Lung microvascular endothelial cell (primary cell): ENCODE results near the gene DNAH8. TPM values are rescaled to one million over a fixed set of nuclear protein-coding genes. Genes with fewer than 3 reads are reported as not detected.

Experiments
- DNase-seq, 2 donors: peaks; one replicate each; pipeline versions ENCODE4 v3.0.0 to v3.0.0-alpha.2; 2010; ENCODE audit warnings: low read depth in 2 of 2
- total RNA-seq: library from RNA; depleted of rRNA; stranded (reverse); fragments of >200 nt; gene quantifications from 2 replicates; pipeline ENCODE4 v1.2.1, GENCODE V29; 2014

DNAH8 gene, protein sequence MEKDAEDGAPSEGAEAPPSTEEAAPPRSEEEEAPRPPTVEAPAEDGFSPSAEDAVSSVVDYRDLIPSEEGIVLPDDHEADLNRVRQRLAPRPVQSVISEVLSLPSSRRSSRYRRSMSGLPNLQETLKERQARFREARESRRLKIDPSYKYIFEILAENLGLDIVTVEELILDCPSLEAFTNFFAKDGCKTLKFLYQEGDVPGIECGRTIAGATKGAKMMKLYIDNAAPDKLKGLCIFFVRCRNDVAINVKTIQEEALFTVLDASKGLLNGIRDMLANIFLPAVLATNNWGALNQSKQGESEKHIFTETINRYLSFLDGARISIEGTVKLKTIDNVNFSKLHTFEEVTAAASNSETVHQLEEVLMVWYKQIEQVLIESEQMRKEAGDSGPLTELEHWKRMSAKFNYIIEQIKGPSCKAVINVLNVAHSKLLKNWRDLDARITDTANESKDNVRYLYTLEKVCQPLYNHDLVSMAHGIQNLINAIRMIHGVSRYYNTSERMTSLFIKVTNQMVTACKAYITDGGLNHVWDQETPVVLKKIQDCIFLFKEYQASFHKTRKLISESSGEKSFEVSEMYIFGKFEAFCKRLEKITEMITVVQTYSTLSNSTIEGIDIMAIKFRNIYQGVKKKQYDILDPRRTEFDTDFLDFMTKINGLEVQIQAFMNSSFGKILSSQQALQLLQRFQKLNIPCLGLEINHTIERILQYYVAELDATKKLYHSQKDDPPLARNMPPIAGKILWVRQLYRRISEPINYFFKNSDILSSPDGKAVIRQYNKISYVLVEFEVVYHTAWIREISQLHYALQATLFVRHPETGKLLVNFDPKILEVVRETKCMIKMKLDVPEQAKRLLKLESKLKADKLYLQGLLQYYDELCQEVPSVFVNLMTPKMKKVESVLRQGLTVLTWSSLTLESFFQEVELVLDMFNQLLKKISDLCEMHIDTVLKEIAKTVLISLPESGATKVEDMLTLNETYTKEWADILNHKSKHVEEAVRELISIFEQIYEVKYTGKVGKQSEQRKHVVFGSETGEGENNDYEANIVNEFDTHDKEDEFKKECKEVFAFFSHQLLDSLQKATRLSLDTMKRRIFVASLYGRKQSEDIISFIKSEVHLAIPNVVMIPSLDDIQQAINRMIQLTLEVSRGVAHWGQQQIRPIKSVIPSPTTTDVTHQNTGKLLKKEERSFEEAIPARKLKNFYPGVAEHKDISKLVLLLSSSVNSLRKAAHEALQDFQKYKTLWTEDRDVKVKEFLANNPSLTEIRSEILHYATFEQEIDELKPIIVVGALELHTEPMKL (N-terminal part only)
- total RNA-seq: under 0.01 TPM in 1 of 2 replicates, not detected in the other

DNA sequence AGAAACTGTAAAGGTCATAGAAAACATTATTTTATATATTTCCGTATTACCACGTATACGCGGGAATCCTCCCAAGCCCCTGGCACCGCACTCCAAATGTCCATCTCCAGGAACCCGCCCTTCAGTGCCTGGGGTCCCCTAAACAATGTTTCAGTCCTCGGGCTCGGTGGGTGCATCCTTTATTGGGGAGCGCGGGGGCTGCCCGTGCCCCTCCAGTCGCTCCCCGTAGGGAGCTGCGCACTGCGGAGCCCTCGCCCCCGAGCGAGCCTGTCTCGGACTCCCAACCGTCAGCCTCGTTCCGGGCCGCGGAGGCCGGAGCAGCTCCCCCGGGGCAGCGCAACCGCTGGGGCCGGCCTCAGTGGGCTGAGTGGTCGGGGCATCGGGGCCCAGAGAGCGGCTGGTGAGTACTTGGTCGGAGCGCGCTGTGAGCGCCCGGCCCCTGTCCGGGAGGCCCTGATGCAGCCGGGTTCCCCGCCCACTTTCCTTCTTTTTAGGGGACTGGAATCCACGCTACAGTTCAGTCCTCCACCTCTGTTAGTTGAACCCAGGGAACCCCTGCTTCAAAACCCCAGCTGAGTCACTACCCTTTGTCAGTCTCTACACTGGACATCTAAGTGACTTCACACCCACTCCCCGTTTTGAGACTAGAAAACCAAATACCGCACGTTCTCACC is at the start of gene DNAH8:
TSS of gene DNAH8 (plus strand) at position 296 of the 674 bp plus-strand sequence. CDS start 7,499 bp downstream, outside the sequence.
- peak; percentile 9 to 22 for DNase-seq

DNA sequence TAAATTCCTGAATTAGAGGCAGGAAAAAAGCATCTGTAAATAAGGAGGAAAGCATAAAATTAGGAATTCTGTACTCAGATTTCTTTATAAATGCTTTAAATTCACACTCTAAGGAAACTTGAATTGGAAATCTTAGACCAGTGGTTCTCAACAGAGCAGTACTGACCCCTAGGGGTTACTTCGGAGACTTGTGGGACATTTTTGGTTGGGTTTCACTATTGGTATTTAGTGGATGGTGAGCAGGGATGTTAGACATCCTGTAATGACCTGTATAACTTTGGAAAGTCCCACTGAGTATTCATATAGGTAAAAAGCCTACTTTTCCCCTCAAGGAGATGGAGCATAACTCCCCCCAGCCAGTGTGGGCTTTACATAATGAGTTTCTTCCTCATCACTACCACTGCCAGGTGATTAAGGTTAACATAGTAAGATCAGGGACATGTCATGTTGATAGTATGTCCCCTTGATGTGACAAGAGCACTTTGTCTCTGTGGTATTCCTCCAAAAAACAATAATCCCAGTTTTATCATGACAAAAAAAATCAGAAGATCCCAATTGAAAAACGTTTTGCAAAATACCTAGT is 43.1 kb upstream of the DNAH8 start:
- peak; percentile 58 to 79 for DNase-seq

DNA sequence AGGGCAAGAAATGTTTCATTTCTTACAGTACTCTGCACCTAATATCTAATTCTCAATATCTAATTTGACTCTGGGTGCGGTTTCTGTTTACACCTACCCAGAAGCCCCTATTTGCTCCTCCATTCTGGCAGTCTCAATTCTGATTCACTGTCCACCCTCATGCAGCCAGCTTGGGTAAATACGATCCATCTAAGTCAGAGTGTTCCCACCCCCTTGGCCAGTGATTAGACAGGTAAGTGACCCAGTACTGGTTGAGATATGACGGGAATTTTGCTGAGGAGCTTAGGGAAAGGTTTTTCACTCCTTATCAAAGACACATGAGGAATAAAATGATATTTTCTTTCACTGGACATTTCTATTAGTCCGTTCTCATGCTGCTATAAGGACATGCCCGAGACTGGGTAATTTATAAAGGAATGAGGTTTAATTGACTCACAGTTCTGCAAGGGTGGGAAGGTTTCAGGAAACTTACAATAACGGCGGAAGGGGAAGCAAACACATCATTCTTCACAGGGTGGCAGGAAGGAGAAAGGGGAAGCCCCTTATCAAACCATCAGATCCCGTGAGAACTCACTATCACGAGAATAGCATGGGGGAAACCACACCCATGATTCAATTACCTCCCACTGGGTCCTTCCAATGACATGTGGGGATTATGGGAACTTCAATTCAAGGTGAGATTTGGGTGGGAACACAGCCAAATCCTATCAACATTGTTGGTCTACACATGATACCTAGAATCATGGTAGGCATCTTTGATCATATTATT is 41.5 kb upstream of the DNAH8 start:
- peak; percentile 23 to 77 for DNase-seq

DNA sequence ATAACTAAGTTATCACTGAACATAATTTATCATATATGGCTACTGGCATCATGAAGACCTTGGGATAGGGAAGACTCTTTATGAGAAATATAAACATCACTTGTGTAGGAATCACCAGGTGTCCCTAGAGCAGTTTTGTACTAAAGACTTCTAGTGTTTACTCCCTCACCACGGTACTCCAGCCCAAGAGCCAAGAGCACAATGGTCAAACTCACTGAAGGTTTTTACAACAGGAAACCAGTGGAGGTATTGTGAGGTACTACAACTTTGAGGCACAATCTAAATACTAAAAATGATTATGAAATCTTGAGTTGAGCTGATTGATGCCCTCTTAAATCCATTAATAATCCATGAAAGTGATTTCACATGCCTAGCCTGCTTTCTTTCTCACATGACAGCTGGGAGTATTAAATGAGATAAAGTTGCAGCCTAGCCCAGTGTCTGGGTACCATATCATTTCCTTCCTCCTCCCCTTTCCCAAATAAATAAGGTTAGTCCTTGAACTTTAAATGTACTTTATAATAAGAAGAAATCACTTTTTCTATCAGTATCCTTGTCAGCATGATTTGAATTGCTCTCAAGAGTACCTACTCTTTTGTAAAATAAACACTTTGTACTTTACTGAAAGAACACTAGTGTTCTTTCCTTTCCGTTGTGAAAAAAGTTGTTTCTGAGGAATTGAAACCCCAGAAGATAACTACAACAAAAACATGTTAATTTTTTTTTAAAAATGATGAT is 38.7 kb upstream of the DNAH8 start:
- DNase-seq: peak in 1 of 2 donors; percentile 6

DNA sequence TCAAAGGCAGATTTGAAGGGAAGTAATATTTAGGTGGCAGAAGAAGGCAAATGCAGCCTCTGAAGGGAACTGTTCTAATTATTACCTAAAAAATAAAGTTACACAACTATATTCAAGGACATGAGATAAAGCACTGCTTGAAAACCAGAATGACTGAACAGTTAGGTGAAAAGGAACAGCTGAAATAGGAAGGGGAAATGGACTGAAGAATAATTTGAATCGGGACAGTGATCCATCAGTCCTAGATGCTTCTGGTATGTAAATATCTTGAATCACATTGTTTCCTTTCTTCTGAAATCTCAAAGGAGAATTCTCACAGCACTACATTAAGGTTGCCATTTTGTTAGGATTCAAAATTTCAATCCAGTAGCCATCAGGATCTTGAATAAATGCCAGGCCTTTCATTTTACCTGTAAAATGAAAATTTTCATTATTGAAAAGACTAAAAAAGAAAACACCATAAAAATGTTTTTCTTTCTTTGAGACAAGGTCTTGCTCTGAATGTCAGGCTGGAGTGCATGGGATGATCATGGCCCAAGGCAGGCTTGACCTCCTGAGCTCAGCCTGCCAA is 38.1 kb upstream of the DNAH8 start:
- peak in 1 of 2 donors; percentile 2 for DNase-seq

DNA sequence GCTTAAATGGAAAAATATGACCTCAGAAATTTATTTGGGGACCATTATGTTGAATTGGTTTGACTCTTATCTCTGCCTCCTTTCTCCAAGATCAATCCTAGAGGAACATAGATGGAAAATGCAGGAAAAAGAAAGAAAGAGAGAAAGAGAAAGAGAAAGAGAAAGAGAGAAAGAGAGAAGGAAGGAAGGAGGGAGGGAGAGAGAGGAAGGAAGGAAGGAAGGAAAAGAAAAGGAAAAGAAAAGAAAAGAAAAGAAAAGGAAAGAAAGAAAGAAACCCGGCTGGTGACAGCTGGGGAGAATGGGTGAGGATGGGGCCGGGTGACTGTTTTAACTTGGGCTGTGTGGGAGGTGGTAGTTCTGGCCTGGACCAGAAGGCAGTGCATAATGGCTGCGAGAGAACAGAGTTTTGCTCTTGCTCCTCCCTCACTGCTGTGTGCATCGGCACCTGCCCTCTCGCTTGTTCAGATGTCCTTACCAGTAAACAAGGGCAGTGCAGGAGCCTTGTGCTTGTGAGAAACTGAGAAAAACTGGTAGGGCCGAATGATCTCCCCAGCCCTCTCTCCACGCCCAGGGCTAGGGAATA is 36.8 kb upstream of the DNAH8 start:
- no peak for DNase-seq

DNA sequence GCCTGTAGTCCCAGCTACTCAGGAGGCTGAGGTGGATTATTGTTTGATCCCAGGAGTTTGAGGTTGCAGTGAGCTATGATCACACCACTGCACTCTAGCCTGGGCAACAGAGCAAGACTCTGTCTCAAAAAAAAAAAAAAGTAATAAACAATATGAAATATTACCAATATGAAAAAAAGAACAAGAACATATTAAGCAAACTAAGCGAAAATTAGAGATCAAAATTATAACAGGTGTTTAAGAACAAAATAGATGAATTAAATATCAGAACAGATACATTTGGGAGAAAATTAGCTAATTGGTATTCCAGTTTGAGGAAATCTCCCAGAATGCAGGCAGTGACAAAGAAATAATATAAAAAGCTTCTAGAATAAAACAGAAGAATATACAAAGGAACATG is 35.4 kb upstream of the DNAH8 start:
- DNase-seq: no peak

DNA sequence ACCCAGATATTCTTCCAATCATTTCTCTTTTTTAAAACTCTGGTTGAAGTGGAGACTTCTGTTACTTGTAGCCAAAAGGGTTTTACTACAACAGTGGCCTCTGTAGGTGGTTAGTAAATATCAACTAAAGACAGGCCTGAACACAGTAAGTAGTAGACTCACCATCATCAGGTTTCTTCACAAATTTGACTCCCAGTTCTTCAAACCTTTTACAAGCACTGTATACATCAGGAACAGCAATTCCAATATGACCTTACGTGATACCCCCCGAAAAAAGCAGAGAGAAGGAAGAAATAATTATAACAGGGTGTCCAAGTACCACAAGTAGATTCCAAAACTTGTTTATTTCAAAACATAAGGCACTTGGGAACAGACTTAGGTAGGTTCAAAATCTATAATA is 33.3 kb upstream of the DNAH8 start:
- no peak for DNase-seq

DNA sequence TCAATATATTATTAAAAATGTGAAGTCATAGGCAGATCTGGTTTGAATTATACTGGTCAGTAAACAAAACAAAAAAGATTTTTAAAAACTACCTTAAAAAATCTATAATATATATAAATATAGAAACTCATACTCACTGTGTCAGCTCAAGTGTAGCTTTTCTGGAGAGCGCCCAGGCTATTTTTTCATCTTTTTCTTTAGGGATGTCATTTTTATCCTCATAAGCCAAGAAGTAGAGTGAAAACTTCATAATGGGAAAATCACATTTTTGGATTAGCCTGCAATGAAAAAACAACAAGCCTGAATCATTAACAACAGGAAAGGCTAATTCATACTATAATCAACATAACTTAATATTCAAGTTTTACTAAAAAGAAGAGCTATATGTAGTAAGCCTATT is 30.9 kb upstream of the DNAH8 start:
- DNase-seq: no peak

DNA sequence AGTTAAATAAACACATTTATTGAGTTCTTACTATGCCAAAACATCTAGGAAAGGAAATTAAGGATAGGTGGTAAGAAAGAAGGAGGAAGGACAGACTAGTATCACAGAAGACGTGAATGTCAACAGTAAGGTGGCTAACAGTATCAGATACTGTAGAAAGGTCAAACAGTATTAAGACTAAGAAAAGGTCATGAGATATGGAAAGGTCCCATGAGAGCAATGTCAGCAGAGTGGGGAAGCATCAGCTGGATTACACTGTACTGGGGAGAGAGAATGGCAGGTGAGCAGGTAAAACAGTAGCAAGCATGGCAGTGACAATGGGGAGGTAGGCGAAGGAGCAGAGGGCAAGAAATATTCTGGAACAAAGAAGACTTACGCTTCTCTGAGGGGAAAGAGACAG is 30.2 kb upstream of the DNAH8 start:
- no peak for DNase-seq

DNA sequence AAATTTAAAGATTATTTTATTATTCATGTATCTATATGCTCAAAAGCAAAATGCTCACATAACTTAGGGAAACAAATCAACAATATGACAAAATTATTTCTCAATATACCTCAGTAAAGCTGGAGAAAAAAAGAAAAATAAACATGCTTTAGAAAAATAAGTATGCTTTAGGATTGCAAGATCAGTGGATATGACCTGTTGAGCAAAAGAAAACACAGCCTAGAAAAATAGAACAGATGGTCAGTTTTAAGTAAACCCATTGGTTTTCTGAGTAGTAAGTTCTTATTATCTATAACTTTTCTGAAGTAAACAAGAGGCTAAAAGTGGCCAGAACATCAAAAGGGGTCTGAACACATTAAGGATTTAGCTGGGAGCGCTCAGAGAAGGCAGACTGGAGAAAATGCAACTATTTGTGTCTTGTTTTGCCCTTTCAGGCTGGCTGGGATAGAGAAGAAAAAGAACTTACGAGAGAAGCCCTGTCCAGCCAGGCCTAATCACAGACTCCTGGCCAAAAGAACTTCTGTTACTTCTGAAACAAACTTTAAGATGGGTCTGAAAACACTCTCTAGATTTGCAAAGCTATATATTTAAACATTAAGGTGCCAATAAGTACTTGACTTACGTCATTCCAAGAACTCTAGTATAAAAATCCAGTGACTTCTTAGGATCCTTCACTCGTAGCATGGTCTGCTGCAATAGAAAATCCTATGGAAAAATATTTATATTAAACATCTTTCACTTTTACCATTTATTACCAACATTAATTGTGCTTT is 28.7 kb upstream of the DNAH8 start:
- no peak for DNase-seq

DNA sequence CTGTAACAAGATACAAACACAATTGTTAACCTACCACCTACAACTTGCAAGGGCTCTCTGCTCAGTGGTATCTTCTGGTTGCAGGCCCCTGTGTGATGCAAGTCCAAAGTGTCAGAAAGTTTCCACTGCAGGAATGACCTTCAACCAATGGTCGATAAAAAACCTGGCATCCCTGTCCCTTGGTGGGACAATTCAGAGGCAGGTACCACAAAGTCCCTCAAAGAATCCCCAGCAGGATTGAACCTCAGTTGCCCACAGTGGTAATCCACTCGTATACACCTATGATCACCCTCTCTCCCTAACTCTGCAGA is 28.1 kb upstream of the DNAH8 start:
- DNase-seq: no peak

DNA sequence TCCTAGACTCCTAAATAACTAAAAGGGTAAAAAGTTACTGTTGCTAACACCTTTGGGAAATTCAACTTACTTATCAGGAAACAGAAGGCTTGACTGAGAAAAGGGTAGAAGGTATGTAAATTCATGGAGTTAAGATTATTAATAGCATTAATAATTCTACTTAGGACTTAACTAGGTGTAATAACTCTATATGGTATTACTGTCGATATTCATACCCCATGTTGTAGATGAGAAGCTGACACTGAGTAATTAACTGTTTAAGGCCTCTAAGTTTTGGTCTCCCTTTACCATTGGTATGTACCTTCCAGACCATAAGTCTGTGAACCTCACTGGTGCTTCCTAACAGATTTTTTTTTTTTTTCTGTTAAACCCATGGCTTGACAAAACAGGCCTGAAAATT is 27.6 kb upstream of the DNAH8 start:
- no peak for DNase-seq

DNA sequence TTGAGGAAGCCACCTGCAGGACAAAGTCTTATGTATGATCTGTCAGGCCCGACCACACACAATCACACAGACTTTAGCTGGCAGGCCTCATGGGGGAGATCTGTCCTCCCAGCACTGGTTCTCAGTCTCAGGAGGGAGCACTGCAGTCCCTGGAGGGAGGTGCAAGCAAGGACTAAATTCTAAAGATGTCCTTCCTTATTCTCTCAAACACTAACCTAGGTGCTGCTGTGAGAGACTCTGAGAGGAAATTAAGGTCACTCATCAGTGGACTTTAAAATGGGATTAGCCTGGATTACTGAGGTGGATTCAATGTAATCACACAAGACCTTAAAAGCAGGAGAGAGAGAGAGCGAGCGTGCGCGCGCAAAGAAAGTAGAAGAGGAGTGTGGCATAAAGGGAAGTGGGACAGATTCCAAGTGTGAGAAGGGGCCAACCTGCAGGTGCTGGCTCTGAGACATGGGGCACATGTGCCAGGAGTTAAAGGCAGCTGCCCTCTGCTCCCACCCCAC is 26.5 kb upstream of the DNAH8 start:
- DNase-seq: no peak

DNA sequence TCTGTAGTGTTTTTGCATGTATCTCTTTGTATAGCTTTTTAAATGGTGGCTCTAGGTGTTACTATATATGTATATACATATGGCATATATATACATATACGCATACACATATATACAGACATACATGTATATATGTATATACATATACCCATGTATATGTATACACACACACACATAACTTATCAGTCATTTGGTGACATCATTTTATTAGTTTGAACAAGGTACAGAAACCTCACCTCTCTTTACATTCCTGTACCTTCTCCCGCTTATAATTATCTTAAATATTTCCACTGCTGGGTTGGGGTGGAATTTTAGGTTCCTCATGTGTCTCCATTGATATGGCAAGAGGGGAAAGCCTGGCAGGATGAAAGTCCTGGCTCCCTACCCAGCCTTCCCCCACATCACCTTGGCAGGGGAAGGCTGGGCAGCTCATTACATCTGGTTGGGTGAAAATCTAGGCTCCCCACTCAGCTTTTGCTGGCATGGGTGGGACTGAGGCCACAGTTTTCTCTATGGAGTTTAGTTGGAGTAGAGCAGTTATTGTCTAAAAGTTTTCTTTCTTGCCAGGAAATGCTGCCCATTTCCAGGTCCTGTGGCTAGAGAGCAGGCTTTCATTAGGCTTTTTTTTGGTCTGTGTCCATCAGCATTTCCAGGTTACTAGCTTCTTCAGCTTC is 19.7 kb upstream of the DNAH8 start:
- no peak for DNase-seq

DNA sequence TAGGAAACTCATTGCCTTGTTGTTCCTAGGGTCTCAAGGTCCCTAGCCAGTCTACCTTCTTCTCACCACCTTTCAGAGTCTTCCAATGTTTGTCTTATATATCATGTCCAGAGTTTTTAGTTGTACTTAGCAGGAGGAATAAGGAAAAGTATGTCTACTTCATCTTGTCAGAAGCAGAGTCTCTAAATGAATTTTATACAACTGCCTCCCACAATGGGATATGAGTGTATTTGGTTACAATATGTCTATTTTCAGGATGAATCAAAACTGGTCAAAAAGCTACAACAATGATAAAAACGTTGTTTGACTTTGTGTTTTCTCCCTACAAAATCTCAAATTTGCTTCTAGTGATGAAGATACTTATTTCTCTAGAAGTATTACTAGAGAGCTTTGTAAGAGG is 19.2 kb upstream of the DNAH8 start:
- DNase-seq: no peak

DNA sequence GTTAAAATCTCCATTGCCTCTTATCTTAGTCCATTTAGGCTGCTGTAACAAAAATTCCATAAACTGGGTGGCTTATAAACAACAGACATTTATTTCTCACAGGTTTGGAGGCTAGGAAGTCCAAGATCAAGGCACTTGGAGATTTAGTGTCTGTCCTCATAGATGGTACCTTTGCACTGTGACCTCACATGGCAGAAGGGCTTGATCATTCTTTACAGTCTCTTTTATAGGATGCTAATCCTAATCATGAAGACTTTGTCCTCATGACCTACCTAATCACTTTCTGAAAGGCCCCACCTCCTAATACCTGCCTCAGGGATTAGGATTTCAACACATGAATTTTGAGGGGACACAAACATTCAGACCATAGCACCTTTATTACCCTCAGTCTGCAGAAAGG is 18.8 kb upstream of the DNAH8 start:
- no peak for DNase-seq
